ENCODE measurements around the gene GDF10.

DNA sequence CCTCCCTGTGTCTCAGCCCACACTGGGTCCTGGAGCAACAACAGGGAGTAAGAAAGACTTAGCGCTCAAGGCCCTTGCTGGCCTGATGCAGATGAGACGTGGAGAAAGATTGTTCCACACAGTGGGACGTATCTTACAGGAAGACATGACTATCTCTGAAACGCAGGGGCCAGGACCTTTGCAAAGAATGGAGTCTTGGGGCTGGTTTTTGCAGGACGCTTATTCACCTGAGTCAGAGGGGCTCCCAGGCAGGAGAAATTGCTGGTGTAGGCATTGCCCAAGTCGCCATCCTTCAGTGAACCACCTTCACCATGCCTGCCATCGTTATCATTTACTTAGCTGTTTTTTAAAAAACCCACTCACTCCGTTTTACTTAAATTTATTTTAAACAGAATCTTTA, 11.8 kb upstream of the GDF10 start:
- TF ChIP-seq CTCF (IDR thresholded peaks at IDR 0.05) (no peak), POLR2A (IDR thresholded peaks at IDR 0.05) (no peak)
